SK-N-MC (cell line): ENCODE results near the gene S100A12.

Experiments used
- EZH2 ChIP-seq: fragments of 200-600 bp; sonication (generic); IDR thresholded peaks from one replicate; pipeline ENCODE4 v1.6.1; 2017; ENCODE audit warnings: antibody characterized with exemption
- FOXP2 ChIP-seq: optimal IDR thresholded peaks from 2 replicates; pipeline ENCODE3; 2011; ENCODE audit warnings: mild to moderate bottlenecking, moderate library complexity; ENCODE audit not compliant: insufficient read depth; ENCODE audit errors: extremely low read length, control extremely low read depth
- POLR2AphosphoS5 ChIP-seq: IDR thresholded peaks from 2 replicates; pipeline ENCODE4 v1.6.1; 2012; ENCODE audit warnings: mild to moderate bottlenecking, low read depth, low read length, borderline replicate concordance

- TF ChIP-seq EZH2 = no peak
- TF ChIP-seq POLR2AphosphoS5 = no peak
- no peak for TF ChIP-seq FOXP2
Measured at GRCh38 chr1:153336650-153337049, 38.8 kb downstream of the S100A12 start.
